Osteoblast (primary cell): ENCODE results near the gene FGD5. TPM values are rescaled to one million over a fixed set of nuclear protein-coding genes. Genes with fewer than 3 reads are reported as not detected.

Source experiments
- DNase-seq: peaks from one replicate; pipeline ENCODE4 v3.0.0; 2011; ENCODE audit warnings: low spot score, mixed read lengths; ENCODE audit not compliant: insufficient read length; ENCODE audit errors: missing footprints
- H2AFZ ChIP-seq: 2 replicates; pipeline ENCODE4 v1.6.0; 2011; ENCODE audit warnings: mild to moderate bottlenecking, low read length
- H3K27ac ChIP-seq: 2 replicates; pipeline ENCODE4 v1.5.1; 2011; ENCODE audit warnings: mild to moderate bottlenecking, low read depth, low read length, moderate library complexity
- H3K27me3 ChIP-seq: 2 replicates; pipeline ENCODE4 v1.6.0; 2012; ENCODE audit warnings: mild to moderate bottlenecking, control low read depth, inconsistent platforms, low read length, moderate library complexity; ENCODE audit not compliant: insufficient read depth
- H3K36me3 ChIP-seq: 2 replicates; pipeline ENCODE4 v1.5.1; 2011; ENCODE audit warnings: mild to moderate bottlenecking, low read length, control low read depth, moderate library complexity; ENCODE audit not compliant: insufficient read depth
- H3K4me1 ChIP-seq: 2 replicates; pipeline ENCODE4 v1.5.1; 2011; ENCODE audit warnings: mild to moderate bottlenecking, low read length, control low read depth, moderate library complexity; ENCODE audit not compliant: insufficient read depth
- H3K4me2 ChIP-seq: 2 replicates; pipeline ENCODE4 v1.6.0; 2011; ENCODE audit warnings: mild to moderate bottlenecking, low read length; ENCODE audit not compliant: insufficient read depth
- H3K4me3 ChIP-seq: fragments of 200-600 bp; sonication (generic); 3 replicates; pipeline ENCODE4 v1.5.1; 2012; ENCODE audit warnings: mild to moderate bottlenecking, low read length, inconsistent platforms; ENCODE audit not compliant: insufficient read depth
- H3K79me2 ChIP-seq: 2 replicates; pipeline ENCODE4 v1.6.0; 2012; ENCODE audit warnings: mild to moderate bottlenecking, low read length, control low read depth, inconsistent platforms; ENCODE audit not compliant: insufficient read depth
- H3K9me3 ChIP-seq: 2 replicates; pipeline ENCODE4 v1.5.1; 2011; ENCODE audit warnings: low read depth, low read length, control low read depth
- H4K20me1 ChIP-seq: 2 replicates; pipeline ENCODE4 v1.6.0; 2012; ENCODE audit warnings: mild to moderate bottlenecking, low read length, control low read depth; ENCODE audit not compliant: insufficient read depth
- CTCF ChIP-seq: IDR thresholded peaks from 2 replicates; pipeline ENCODE4 v1.5.1; 2011; ENCODE audit warnings: mild to moderate bottlenecking, low read depth, low read length, moderate library complexity; ENCODE audit errors: extremely low read depth
- total RNA-seq: library from RNA; depleted of rRNA; stranded (reverse); fragments of >200 nt; gene quantifications from 2 replicates; pipeline ENCODE4 v1.2.3, GENCODE V29; 2012

Gene FGD5
- total RNA-seq, 1 donor = under 0.01 TPM

- H3K36me3 ChIP-seq = no peaks in the 10 kb centered on the region
- H2AFZ ChIP-seq = no peak overlapping the region
- no peaks in the 10 kb centered on the region for H3K9me3 ChIP-seq
- H3K4me2 ChIP-seq = no peak overlapping the region
- no peak for TF ChIP-seq CTCF
- DNase-seq = no peak
- H3K79me2 ChIP-seq = no peaks in the 10 kb centered on the region
- H4K20me1 ChIP-seq = no peaks in the 10 kb centered on the region
- no peak overlapping the region for H3K27ac ChIP-seq
- H3K27me3 ChIP-seq = no peaks in the 10 kb centered on the region
- no peaks in the 10 kb centered on the region for H3K4me1 ChIP-seq
- H3K4me3 ChIP-seq = no peak overlapping the region
Measured at GRCh38 chr3:14892226-14892625, 73.5 kb downstream of the FGD5 start.

GRCh38 chr3:14894085-14894484 lies 75.3 kb downstream of the FGD5 start:
- no peak overlapping the region for H2AFZ ChIP-seq
- no peak overlapping the region for H3K27ac ChIP-seq
- H3K4me2 ChIP-seq = no peak overlapping the region
- H3K79me2 ChIP-seq = no peaks in the 10 kb centered on the region
- H3K27me3 ChIP-seq = no peaks in the 10 kb centered on the region
- no peak for TF ChIP-seq CTCF
- H4K20me1 ChIP-seq = no peaks in the 10 kb centered on the region
- no peaks in the 10 kb centered on the region for H3K36me3 ChIP-seq
- H3K4me1 ChIP-seq = no peaks in the 10 kb centered on the region
- H3K4me3 ChIP-seq = no peak overlapping the region
- no peaks in the 10 kb centered on the region for H3K9me3 ChIP-seq
- no peak for DNase-seq

- H4K20me1 ChIP-seq = no peaks in the 10 kb centered on the region
- TF ChIP-seq CTCF = no peak
- H3K9me3 ChIP-seq = no peaks in the 10 kb centered on the region
- H2AFZ ChIP-seq = no peak overlapping the region
- no peak for DNase-seq
- no peak overlapping the region for H3K4me3 ChIP-seq
- no peaks in the 10 kb centered on the region for H3K36me3 ChIP-seq
- no peak overlapping the region for H3K27ac ChIP-seq
- no peaks in the 10 kb centered on the region for H3K4me1 ChIP-seq
- no peak overlapping the region for H3K4me2 ChIP-seq
- H3K79me2 ChIP-seq = no peaks in the 10 kb centered on the region
- no peaks in the 10 kb centered on the region for H3K27me3 ChIP-seq
Measured at GRCh38 chr3:14897266-14897665, 78.5 kb downstream of the FGD5 start.

- Histone ChIP-seq H3K4me3 (no peak overlapping the region), H4K20me1 (no peaks in the 10 kb centered on the region), H3K9me3 (no peaks in the 10 kb centered on the region), H3K79me2 (no peaks in the 10 kb centered on the region), H3K4me2 (no peak overlapping the region), H3K27me3 (no peaks in the 10 kb centered on the region), H3K27ac (no peak overlapping the region), H2AFZ (no peak overlapping the region), H3K4me1 (no peaks in the 10 kb centered on the region), H3K36me3 (no peaks in the 10 kb centered on the region)
- TF ChIP-seq CTCF = no peak
- DNase-seq = no peak
Measured at GRCh38 chr3:14898929-14899328, 80.2 kb downstream of the FGD5 start.
